Caco-2 (cell line): ENCODE data around the gene RHOH. TPM values are rescaled to one million over a fixed set of nuclear protein-coding genes. Genes with fewer than 3 reads are reported as not detected.

Experiments used
- BruUV-seq: library from RNA; stranded (reverse); fragments of 400-500 nt; replicated peaks from 2 replicates; lab custom pipeline; 2021; lab: Mats Ljungman, UMichigan
- CTCF ChIA-PET: fragments of 300-600 bp; sonication (Branson Sonifier 250); formaldehyde crosslinking; loops from one replicate; lab custom pipeline; 2022; ENCODE audit warnings: antibody characterized with exemption; lab: Charles Lee
- POLR2A ChIA-PET: fragments of 300-600 bp; sonication (Branson Sonifier 250); formaldehyde crosslinking; loops from one replicate; lab custom pipeline; 2022; ENCODE audit warnings: antibody characterized with exemption; lab: Charles Lee
- DNase-seq, 2 experiments: peaks; one replicate each; pipeline versions ENCODE4 v3.0.0 to v3.0.0-alpha.2; 2020 to 2022
- H3K27me3 ChIP-seq: replicated peaks from 2 replicates; pipeline ENCODE4 v1.6.0; 2011; ENCODE audit warnings: low read length; ENCODE audit not compliant: control insufficient read depth, insufficient read depth
- H3K36me3 ChIP-seq: 2 replicates; pipeline ENCODE4 v1.5.1; 2011; ENCODE audit warnings: low read length; ENCODE audit not compliant: control insufficient read depth, insufficient read depth
- H3K4me1 ChIP-seq: fragments of 250-450 bp; sonication (Bioruptor Pico); 2 replicates; pipeline ENCODE4 v1.5.1; 2020; ENCODE audit warnings: mild to moderate bottlenecking
- H3K4me3 ChIP-seq: 2 replicates; pipeline ENCODE4 v1.5.1; 2011; ENCODE audit warnings: low read depth, mild to moderate bottlenecking, control low read depth, low read length
- H3K9me3 ChIP-seq: fragments of 250-450 bp; sonication (Bioruptor Pico); 2 replicates; pipeline ENCODE4 v1.5.1; 2020; ENCODE audit warnings: mild to moderate bottlenecking, moderate library complexity
- H3K27ac Mint-ChIP-seq: one replicate; pipeline ENCODE4 v1.8.0; 2022; ENCODE audit warnings: mixed read lengths; ENCODE audit not compliant: unreplicated experiment
- H3K27me3 Mint-ChIP-seq: one replicate; pipeline ENCODE4 v1.8.0; 2022; ENCODE audit warnings: mixed read lengths; ENCODE audit not compliant: insufficient read depth, unreplicated experiment
- H3K36me3 Mint-ChIP-seq: one replicate; pipeline ENCODE4 v1.8.0; 2022; ENCODE audit warnings: mild to moderate bottlenecking, mixed read lengths; ENCODE audit not compliant: insufficient read depth, unreplicated experiment
- H3K4me1 Mint-ChIP-seq: one replicate; pipeline ENCODE4 v1.8.0; 2022; ENCODE audit warnings: low read depth, mixed read lengths; ENCODE audit not compliant: unreplicated experiment
- H3K4me3 Mint-ChIP-seq: one replicate; pipeline ENCODE4 v1.8.0; 2022; ENCODE audit warnings: mild to moderate bottlenecking, moderate library complexity, mixed read lengths; ENCODE audit not compliant: unreplicated experiment
- H3K9me3 Mint-ChIP-seq: one replicate; pipeline ENCODE4 v1.8.0; 2022; ENCODE audit warnings: mixed read lengths; ENCODE audit not compliant: unreplicated experiment
- CTCF ChIP-seq, 2 experiments: fragments of 200-600 bp in 1 of 2; IDR thresholded peaks; 1 replicate in 1 of 2; 2 replicates in 1 of 2; pipeline versions ENCODE4 v1.5.1 to v1.8.0; 2011 to 2022; ENCODE audit warnings: antibody characterized with exemption in 1 of 2, control low read depth in 1 of 2, inconsistent platforms in 1 of 2, low read depth in 1 of 2, low read length in 1 of 2, mild to moderate bottlenecking in 1 of 2, moderate library complexity in 1 of 2; ENCODE audit not compliant: insufficient read depth in 1 of 2, severe bottlenecking in 1 of 2, unreplicated experiment in 1 of 2
- intact Hi-C: fragments of 100-400 bp; cut with micrococcal nuclease; formaldehyde crosslinking; loops from one replicate; pipeline ENCODE4 v1.10.0; 2022; ENCODE audit not compliant: unreplicated experiment
- total RNA-seq: library from RNA; stranded (reverse); gene quantifications from 2 replicates; pipeline ENCODE4 v1.2.3, GENCODE V29; 2022

The RHOH gene
- total RNA-seq, 1 experiment from 2014 or later: not detected

GRCh38 chr4:40150932-40151331, 45.9 kb upstream of the RHOH start:
- H3K36me3 ChIP-seq: no peaks in the 10 kb centered on the region
- peaks cover 15% of the 10 kb centered on the region; the same call in 1 of the 2 replicates for H3K4me1 ChIP-seq
- H3K27me3 ChIP-seq: no peaks in the 10 kb centered on the region
- peaks cover 5% of the 10 kb centered on the region for H3K9me3 ChIP-seq
- TF ChIP-seq CTCF (IDR thresholded peaks at IDR 0.05; ENCODE audit: insufficient read depth in 1 of 2, low read depth in 1 of 2, low read length in 1 of 2, severe bottlenecking in 1 of 2, unreplicated experiment in 1 of 2): no peak
- H3K4me3 Mint-ChIP-seq: no peak overlapping the region
- ChIA-PET CTCF (no interaction called here), POLR2A (no interaction called here)
- H3K27ac Mint-ChIP-seq: no peak overlapping the region
- no peaks in the 10 kb centered on the region for H3K27me3 Mint-ChIP-seq
- H3K36me3 Mint-ChIP-seq: peaks cover 44% of the 10 kb centered on the region
- DNase-seq: no peak
- no TSS peak for BruUV-seq
- H3K4me1 Mint-ChIP-seq: no peaks in the 10 kb centered on the region
- no peaks in the 10 kb centered on the region for H3K9me3 Mint-ChIP-seq
- intact Hi-C loops: loop anchor here (1.0 to 5.0 kb wide), 5 partner anchors 96 to 566 kb away; no protein-coding TSS in a partner anchor
- no peak overlapping the region for H3K4me3 ChIP-seq

- peaks cover 5% of the 10 kb centered on the region for H3K9me3 ChIP-seq
- TF ChIP-seq CTCF (IDR thresholded peaks at IDR 0.05; ENCODE audit: insufficient read depth in 1 of 2, low read depth in 1 of 2, low read length in 1 of 2, severe bottlenecking in 1 of 2, unreplicated experiment in 1 of 2): no peak
- peaks cover 31% of the 10 kb centered on the region for H3K36me3 Mint-ChIP-seq
- H3K4me1 Mint-ChIP-seq: no peaks in the 10 kb centered on the region
- no peaks in the 10 kb centered on the region for H3K9me3 Mint-ChIP-seq
- ChIA-PET POLR2A (no interaction called here), CTCF (no interaction called here)
- intact Hi-C loops: loop anchor here (5.0 kb wide), 1 partner anchor 565 kb away; no protein-coding TSS in a partner anchor
- H3K4me3 Mint-ChIP-seq: no peak overlapping the region
- H3K36me3 ChIP-seq: no peaks in the 10 kb centered on the region
- no TSS peak for BruUV-seq
- H3K27me3 ChIP-seq: no peaks in the 10 kb centered on the region
- H3K4me1 ChIP-seq: peaks cover 15% of the 10 kb centered on the region; the same call in 1 of the 2 replicates
- no peak overlapping the region for H3K27ac Mint-ChIP-seq
- no peaks in the 10 kb centered on the region for H3K27me3 Mint-ChIP-seq
- DNase-seq: no peak
- no peak overlapping the region for H3K4me3 ChIP-seq
These were observed 44.2 kb upstream of the RHOH start for GRCh38 chr4:40152637-40153036.

- no peak for TF ChIP-seq CTCF (IDR thresholded peaks at IDR 0.05; ENCODE audit: insufficient read depth in 1 of 2, low read depth in 1 of 2, low read length in 1 of 2, severe bottlenecking in 1 of 2, unreplicated experiment in 1 of 2)
- no peak for DNase-seq
- H3K27ac Mint-ChIP-seq: no peak overlapping the region
- no peaks in the 10 kb centered on the region for H3K9me3 ChIP-seq
- H3K27me3 Mint-ChIP-seq: no peaks in the 10 kb centered on the region
- H3K4me1 ChIP-seq: no peaks in the 10 kb centered on the region
- no peaks in the 10 kb centered on the region for H3K9me3 Mint-ChIP-seq
- no TSS peak for BruUV-seq
- CTCF ChIA-PET: no interaction called here
- H3K4me1 Mint-ChIP-seq: no peaks in the 10 kb centered on the region
- H3K36me3 Mint-ChIP-seq: peaks cover 12% of the 10 kb centered on the region
- intact Hi-C loops: no loop called here
- H3K36me3 ChIP-seq: no peaks in the 10 kb centered on the region
- no peaks in the 10 kb centered on the region for H3K27me3 ChIP-seq
- POLR2A ChIA-PET: no interaction called here
- no peak overlapping the region for H3K4me3 Mint-ChIP-seq
- no peak overlapping the region for H3K4me3 ChIP-seq
These were observed 39.4 kb upstream of the RHOH start for GRCh38 chr4:40157436-40157835.
